HCT116 (cell line): ENCODE measurements around the gene PIGC. TPM values are rescaled to one million over a fixed set of nuclear protein-coding genes. Genes with fewer than 3 reads are reported as not detected.
"Not testable (repeated sequence)": the region's sequence is repeated elsewhere in the genome, so short reads cannot be mapped to it uniquely, and the experiment has no call there.

Experiments used
- ATAC-seq: fragments of 200-7000 bp; cut with Tn5 transposase; 2 replicates; pipeline ENCODE4 v1.9.1; 2020; ENCODE audit warnings: mild to moderate bottlenecking, moderate library complexity
- BruUV-seq: library from RNA; stranded (reverse); fragments of 400-500 nt; replicated peaks from 2 replicates; lab custom pipeline; 2021; lab: Mats Ljungman, UMichigan
- CTCF ChIA-PET: fragments of 300-600 bp; sonication (Branson Sonifier 250); formaldehyde crosslinking; loops from one replicate; lab custom pipeline; 2021; ENCODE audit warnings: antibody characterized with exemption; lab: Charles Lee
- POLR2A ChIA-PET: fragments of 300-600, 350-600 bp; sonication (Branson Sonifier 250); formaldehyde crosslinking; loops from one replicate; lab custom pipeline; 2021; ENCODE audit warnings: antibody characterized with exemption; lab: Charles Lee
- RAD21 ChIA-PET, 2 experiments: fragments of 300-600 bp; sonication (Branson Sonifier 250); formaldehyde crosslinking; loops; one replicate each; lab custom pipeline; 2023; ENCODE audit warnings: low total read pairs in 2 of 2; ENCODE audit not compliant: uncharacterized antibody in 2 of 2, unreplicated experiment in 2 of 2, low non-redundant PET in 1 of 2; lab: Charles Lee
- DNase-seq: peaks from one replicate; pipeline ENCODE4 v3.0.0-alpha.2; 2010; ENCODE audit warnings: low read depth, low spot score
- H2AFZ ChIP-seq: fragments of 200-600 bp; shearing (Covaris generic), sonication (generic); 2 replicates; pipeline ENCODE4 v1.6.1; 2017; ENCODE audit warnings: low read depth, mixed run types, mixed read lengths, antibody characterized with exemption, low read length; ENCODE audit not compliant: poor library complexity, severe bottlenecking
- H3K27ac ChIP-seq: 2 replicates; pipeline ENCODE4 v1.5.1; 2012; ENCODE audit warnings: low read depth, low read length
- H3K27me3 ChIP-seq: fragments of 200-600 bp; sonication (generic); 2 replicates; pipeline ENCODE4 v1.6.1; 2016; ENCODE audit warnings: mixed run types, low read length, mixed read lengths; ENCODE audit not compliant: insufficient read depth
- H3K36me3 ChIP-seq, 2 experiments: fragments of 200-500 bp in 1 of 2; fragments of 200-600 bp in 1 of 2; sonication (Bioruptor generic) in 1 of 2; sonication (generic) in 1 of 2; 2 replicates each; pipeline versions ENCODE4 v1.5.1 to v1.6.1; 2014 to 2016; ENCODE audit warnings: low read length in 2 of 2, inconsistent platforms in 1 of 2, mixed read lengths in 1 of 2, mixed run types in 1 of 2; ENCODE audit not compliant: insufficient read depth in 2 of 2, control insufficient read depth in 1 of 2
- H3K4me1 ChIP-seq, 2 experiments: fragments of 200-600 bp in 1 of 2; sonication (generic) in 1 of 2; 2 replicates each; pipeline versions ENCODE4 v1.5.1 to v1.6.1; 2012 to 2017; ENCODE audit warnings: low read length in 2 of 2, inconsistent platforms in 1 of 2, mild to moderate bottlenecking in 1 of 2, mixed read lengths in 1 of 2, mixed run types in 1 of 2, moderate library complexity in 1 of 2; ENCODE audit not compliant: insufficient read depth in 2 of 2, control insufficient read depth in 1 of 2
- H3K4me2 ChIP-seq: fragments of 200-600 bp; sonication (generic); 2 replicates; pipeline ENCODE4 v1.6.1; 2017; ENCODE audit warnings: mixed run types, low read length, mixed read lengths
- H3K4me3 ChIP-seq, 2 experiments: fragments of 200-600 bp in 1 of 2; sonication (generic) in 1 of 2; replicated peaks in 1 of 2; 2 replicates each; pipeline ENCODE4 v1.5.1; 2011 to 2016; ENCODE audit warnings: low read length in 2 of 2, control low read depth in 1 of 2, low read depth in 1 of 2, mild to moderate bottlenecking in 1 of 2, mixed read lengths in 1 of 2, mixed run types in 1 of 2
- H3K79me2 ChIP-seq: fragments of 200-600 bp; sonication (generic); 2 replicates; pipeline ENCODE4 v1.6.1; 2017; ENCODE audit warnings: mild to moderate bottlenecking, mixed run types, low read length, moderate library complexity, mixed read lengths; ENCODE audit not compliant: insufficient read depth
- H3K9ac ChIP-seq: fragments of 200-600 bp; sonication (generic); 2 replicates; pipeline ENCODE4 v1.6.1; 2016; ENCODE audit warnings: low read length, mixed read lengths
- H3K9me2 ChIP-seq: fragments of 200-600 bp; sonication (generic), shearing (Covaris generic); 2 replicates; pipeline ENCODE4 v1.6.1; 2017; ENCODE audit warnings: mixed run types, mild to moderate bottlenecking, moderate library complexity; ENCODE audit not compliant: insufficient read depth
- H3K9me3 ChIP-seq, 2 experiments: fragments of 200-500 bp in 1 of 2; fragments of 200-600 bp in 1 of 2; sonication (Bioruptor generic) in 1 of 2; sonication (generic) in 1 of 2; 2 replicates each; pipeline ENCODE4 v1.6.1; 2014 to 2017; ENCODE audit warnings: low read length in 2 of 2, mixed read lengths in 2 of 2, inconsistent platforms in 1 of 2, low read depth in 1 of 2, mild to moderate bottlenecking in 1 of 2, mixed run types in 1 of 2, moderate library complexity in 1 of 2; ENCODE audit not compliant: control insufficient read depth in 1 of 2, insufficient read depth in 1 of 2
- H4K20me1 ChIP-seq: fragments of 200-600 bp; sonication (generic), shearing (Covaris generic); 2 replicates; pipeline ENCODE4 v1.6.1; 2017; ENCODE audit warnings: mixed run types, mild to moderate bottlenecking, moderate library complexity; ENCODE audit not compliant: insufficient read depth
- EZH2phosphoT487 ChIP-seq: fragments of 200-600 bp; IDR thresholded peaks from 2 replicates; pipeline ENCODE4 v1.6.1; 2018; ENCODE audit warnings: antibody characterized with exemption, borderline replicate concordance
- FOSL1 ChIP-seq: IDR thresholded peaks from 2 replicates; pipeline ENCODE4 v1.6.1; 2012; ENCODE audit warnings: low read depth
- RAD21 ChIP-seq: IDR thresholded peaks from 2 replicates; pipeline ENCODE4 v1.6.1; 2012; ENCODE audit warnings: low read depth, mild to moderate bottlenecking
- SRF ChIP-seq: IDR thresholded peaks from 2 replicates; pipeline ENCODE4 v1.6.1; 2012; ENCODE audit warnings: low read depth
- TCF7L2 ChIP-seq: IDR thresholded peaks from 2 replicates; pipeline ENCODE4 v1.7.0; 2011; ENCODE audit warnings: borderline replicate concordance, inconsistent platforms; ENCODE audit not compliant: insufficient read depth, insufficient read length; ENCODE audit errors: extremely low read depth
- YY1 ChIP-seq: IDR thresholded peaks from 2 replicates; pipeline ENCODE4 v1.6.1; 2011; ENCODE audit warnings: low read length, low read depth, moderate library complexity, mild to moderate bottlenecking; ENCODE audit not compliant: insufficient replicate concordance; ENCODE audit errors: extremely low read depth
- ZNF274 ChIP-seq: fragments of 200-500 bp; sonication (Bioruptor generic); IDR thresholded peaks from 2 replicates; pipeline ENCODE4 v1.6.1; 2014; ENCODE audit warnings: mild to moderate bottlenecking, low read depth, low read length, inconsistent platforms
- intact Hi-C: fragments of 100-400 bp; cut with micrococcal nuclease; formaldehyde crosslinking; loops from 2 replicates; pipeline ENCODE4 v1.10.0; 2022
- total RNA-seq: library from RNA; stranded (reverse); gene quantifications from one replicate; pipeline ENCODE4 v1.2.1, GENCODE V29; 2021; ENCODE audit not compliant: unreplicated experiment
- TF ChIP-seq, protein P1 (sequence below): IDR thresholded peaks from 2 replicates; pipeline ENCODE4 v1.6.1; 2011; ENCODE audit warnings: mild to moderate bottlenecking, low read length, moderate library complexity; ENCODE audit not compliant: insufficient replicate concordance; ENCODE audit errors: extremely low read depth
- TF ChIP-seq, protein P2 (sequence below), 3 experiments: fragments of 200-600 bp in 1 of 3; sonication (generic) in 1 of 3; IDR thresholded peaks in 2 of 3; conservative IDR thresholded peaks in 1 of 3; 2 replicates each; pipeline ENCODE4 v1.5.1; 2012 to 2017; ENCODE audit warnings: low read depth in 2 of 3, low read length in 2 of 3, antibody characterized with exemption in 1 of 3, borderline replicate concordance in 1 of 3, control low read depth in 1 of 3, mild to moderate bottlenecking in 1 of 3, mixed read lengths in 1 of 3, mixed run types in 1 of 3, moderate library complexity in 1 of 3; ENCODE audit not compliant: insufficient read depth in 1 of 3
- TF ChIP-seq, protein P3 (sequence below): IDR thresholded peaks from 2 replicates; pipeline ENCODE4 v1.6.1; 2012
- TF ChIP-seq, protein P4 (sequence below): IDR thresholded peaks from 2 replicates; pipeline ENCODE4 v1.6.1; 2012

PIGC gene
- total RNA-seq, 1 experiment from 2014 or later: 11.9 TPM

DNA sequence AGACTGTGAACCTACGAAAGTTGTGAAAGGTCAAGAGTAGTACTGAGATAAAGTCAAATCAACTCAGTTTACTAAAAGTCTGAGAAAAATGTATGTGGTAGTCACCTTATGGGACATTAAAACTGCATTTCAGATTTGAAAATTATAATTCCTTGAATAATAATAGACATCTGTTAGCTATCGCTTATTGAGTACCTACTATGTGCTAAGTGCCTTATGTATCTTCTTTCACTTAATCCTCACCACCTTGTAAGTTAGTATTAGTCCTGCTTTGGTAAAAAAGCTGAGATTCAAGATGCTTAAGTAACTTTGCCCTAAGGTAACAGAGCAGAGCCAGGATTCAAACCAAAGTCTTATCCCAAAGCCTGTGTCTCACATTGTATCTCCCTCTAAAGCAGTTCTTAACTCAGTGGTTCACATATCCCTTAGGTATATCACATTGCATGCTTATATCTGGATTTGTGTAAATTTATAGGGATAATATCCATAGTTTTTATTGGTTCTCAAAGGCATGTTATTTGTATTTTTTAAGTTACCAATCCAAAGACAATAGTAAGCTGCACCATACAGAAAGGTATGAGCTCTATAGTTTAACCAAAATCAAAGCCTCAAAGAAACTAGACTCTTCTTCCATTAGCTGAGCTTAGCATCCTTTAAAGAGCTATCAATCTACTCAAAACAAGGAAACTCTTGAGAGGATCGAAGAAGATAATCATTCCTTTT lies 865 bp downstream of the PIGC start (continued):
- TF ChIP-seq, protein P1, sequence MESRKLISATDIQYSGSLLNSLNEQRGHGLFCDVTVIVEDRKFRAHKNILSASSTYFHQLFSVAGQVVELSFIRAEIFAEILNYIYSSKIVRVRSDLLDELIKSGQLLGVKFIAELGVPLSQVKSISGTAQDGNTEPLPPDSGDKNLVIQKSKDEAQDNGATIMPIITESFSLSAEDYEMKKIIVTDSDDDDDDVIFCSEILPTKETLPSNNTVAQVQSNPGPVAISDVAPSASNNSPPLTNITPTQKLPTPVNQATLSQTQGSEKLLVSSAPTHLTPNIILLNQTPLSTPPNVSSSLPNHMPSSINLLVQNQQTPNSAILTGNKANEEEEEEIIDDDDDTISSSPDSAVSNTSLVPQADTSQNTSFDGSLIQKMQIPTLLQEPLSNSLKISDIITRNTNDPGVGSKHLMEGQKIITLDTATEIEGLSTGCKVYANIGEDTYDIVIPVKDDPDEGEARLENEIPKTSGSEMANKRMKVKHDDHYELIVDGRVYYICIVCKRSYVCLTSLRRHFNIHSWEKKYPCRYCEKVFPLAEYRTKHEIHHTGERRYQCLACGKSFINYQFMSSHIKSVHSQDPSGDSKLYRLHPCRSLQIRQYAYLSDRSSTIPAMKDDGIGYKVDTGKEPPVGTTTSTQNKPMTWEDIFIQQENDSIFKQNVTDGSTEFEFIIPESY: no peak

DNA sequence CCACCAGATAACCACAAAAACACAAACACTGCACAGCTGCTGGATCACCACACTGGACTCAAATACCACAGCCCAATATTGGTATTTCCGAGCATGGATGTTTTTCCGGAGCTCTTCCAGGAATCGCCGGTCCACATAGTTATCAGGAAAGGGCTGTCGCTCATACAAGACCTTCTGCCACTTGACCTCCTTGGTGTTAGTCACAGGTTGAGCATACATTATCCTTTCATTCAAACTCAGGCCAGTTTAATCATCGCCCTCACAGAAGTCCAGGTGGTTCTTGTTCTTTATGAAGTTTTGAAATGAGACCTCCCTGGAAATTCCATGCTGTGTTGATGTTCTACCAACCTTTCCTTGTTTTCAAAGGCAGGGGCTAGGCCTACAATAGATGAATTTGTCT lies 1.5 kb downstream of the PIGC start:
- H3K4me3 ChIP-seq: peak overlapping the region in 1 of 2 experiments; percentile 81; a peak in 2 of 4 replicates
- H3K27me3 ChIP-seq: no peaks in the 10 kb centered on the region
- peaks cover 4 to 13% of the 10 kb centered on the region in 2 experiments; a peak in 2 of 4 replicates for H3K4me1 ChIP-seq
- no TSS peak for BruUV-seq
- RAD21 ChIA-PET: no interaction called here
- H4K20me1 ChIP-seq: no peaks in the 10 kb centered on the region
- H3K4me2 ChIP-seq: peak overlapping the region; percentile 66
- POLR2A ChIA-PET: no interaction called here
- H3K27ac ChIP-seq: no peak overlapping the region
- H3K9me3 ChIP-seq: no peaks in the 10 kb centered on the region
- TF ChIP-seq YY1 (no peak), FOSL1 (no peak), EZH2phosphoT487 (no peak), TCF7L2 (no peak), SRF (no peak), RAD21 (no peak), ZNF274 (no peak)
- TF ChIP-seq, protein P2, sequence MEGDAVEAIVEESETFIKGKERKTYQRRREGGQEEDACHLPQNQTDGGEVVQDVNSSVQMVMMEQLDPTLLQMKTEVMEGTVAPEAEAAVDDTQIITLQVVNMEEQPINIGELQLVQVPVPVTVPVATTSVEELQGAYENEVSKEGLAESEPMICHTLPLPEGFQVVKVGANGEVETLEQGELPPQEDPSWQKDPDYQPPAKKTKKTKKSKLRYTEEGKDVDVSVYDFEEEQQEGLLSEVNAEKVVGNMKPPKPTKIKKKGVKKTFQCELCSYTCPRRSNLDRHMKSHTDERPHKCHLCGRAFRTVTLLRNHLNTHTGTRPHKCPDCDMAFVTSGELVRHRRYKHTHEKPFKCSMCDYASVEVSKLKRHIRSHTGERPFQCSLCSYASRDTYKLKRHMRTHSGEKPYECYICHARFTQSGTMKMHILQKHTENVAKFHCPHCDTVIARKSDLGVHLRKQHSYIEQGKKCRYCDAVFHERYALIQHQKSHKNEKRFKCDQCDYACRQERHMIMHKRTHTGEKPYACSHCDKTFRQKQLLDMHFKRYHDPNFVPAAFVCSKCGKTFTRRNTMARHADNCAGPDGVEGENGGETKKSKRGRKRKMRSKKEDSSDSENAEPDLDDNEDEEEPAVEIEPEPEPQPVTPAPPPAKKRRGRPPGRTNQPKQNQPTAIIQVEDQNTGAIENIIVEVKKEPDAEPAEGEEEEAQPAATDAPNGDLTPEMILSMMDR (IDR thresholded peaks at IDR 0.05 in 2 of 3, conservative IDR thresholded peaks at IDR 0.05 in 1 of 3; ENCODE audit: borderline replicate concordance in 1 of 3, insufficient read depth in 1 of 3, low read depth in 2 of 3, low read length in 2 of 3): no peak
- TF ChIP-seq, protein P3, sequence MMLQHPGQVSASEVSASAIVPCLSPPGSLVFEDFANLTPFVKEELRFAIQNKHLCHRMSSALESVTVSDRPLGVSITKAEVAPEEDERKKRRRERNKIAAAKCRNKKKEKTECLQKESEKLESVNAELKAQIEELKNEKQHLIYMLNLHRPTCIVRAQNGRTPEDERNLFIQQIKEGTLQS: no peak
- TF ChIP-seq, protein P4, sequence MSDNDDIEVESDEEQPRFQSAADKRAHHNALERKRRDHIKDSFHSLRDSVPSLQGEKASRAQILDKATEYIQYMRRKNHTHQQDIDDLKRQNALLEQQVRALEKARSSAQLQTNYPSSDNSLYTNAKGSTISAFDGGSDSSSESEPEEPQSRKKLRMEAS: no peak
- H3K79me2 ChIP-seq: peaks cover 19% of the 10 kb centered on the region
- ATAC-seq (no peak), DNase-seq (no peak)
- CTCF ChIA-PET: interaction anchor here (0.9 to 1.2 kb wide), 2 partner anchors 9 to 24 kb away, joined by 3 to 4 read pairs; no protein-coding TSS in a partner anchor
- intact Hi-C loops: loop anchor here (2.0 to 5.0 kb wide), 2 partner anchors 440 to 798 kb away; no protein-coding TSS in a partner anchor
- H3K36me3 ChIP-seq: no peaks in the 10 kb centered on the region; a peak in 1 of 4 replicates
- H3K9ac ChIP-seq: no peak overlapping the region
- H2AFZ ChIP-seq: no peak overlapping the region
- no peaks in the 10 kb centered on the region for H3K9me2 ChIP-seq

DNA sequence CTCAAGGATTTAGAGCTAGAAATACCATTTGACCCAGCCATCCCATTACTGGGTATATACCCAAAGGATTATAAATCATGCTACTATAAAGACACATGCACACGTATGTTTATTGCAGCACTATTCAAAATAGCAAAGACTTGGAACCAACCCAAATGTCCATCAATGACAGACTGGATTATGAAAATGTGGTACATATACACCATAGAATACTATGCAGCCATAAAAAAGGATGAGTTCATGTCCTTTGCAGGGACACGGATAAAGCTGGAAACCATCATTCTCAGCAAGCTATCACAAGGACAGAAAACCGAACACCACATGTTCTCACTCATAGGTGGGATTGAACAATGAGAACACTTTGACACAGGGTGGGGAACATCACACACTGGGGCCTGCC lies 6.7 kb downstream of the PIGC start:
- ATAC-seq, H3K4me3 ChIP-seq, POLR2A ChIA-PET, intact Hi-C loops, H3K4me2 ChIP-seq, H3K27me3 ChIP-seq, H3K4me1 ChIP-seq, DNase-seq, H3K9me3 ChIP-seq, H3K27ac ChIP-seq, H2AFZ ChIP-seq, H3K9me2 ChIP-seq, H4K20me1 ChIP-seq, H3K9ac ChIP-seq, CTCF ChIA-PET, H3K36me3 ChIP-seq, BruUV-seq, RAD21 ChIA-PET, H3K79me2 ChIP-seq: not testable (repeated sequence)
